Lung (tissue), 16 donors: ENCODE measurements around the gene SYNC. TPM values are rescaled to one million over a fixed set of nuclear protein-coding genes. Genes with fewer than 3 reads are reported as not detected.

Source experiments
- ATAC-seq: fragments of 200-7000 bp; cut with Tn5 transposase; one replicate; pipeline ENCODE4 v1.9.1; 2020; ENCODE audit warnings: moderate number of reproducible peaks; ENCODE audit not compliant: insufficient read depth, low FRiP score
- DNase-seq, 3 donors: peaks; one replicate each; pipeline ENCODE4 v3.0.0-alpha.2; 2013 to 2017
- H3K27ac ChIP-seq, 2 donors: one replicate each; pipeline ENCODE4 v1.5.1; 2013; ENCODE audit warnings: mild to moderate bottlenecking in 2 of 2, moderate library complexity in 2 of 2, control low read depth in 1 of 2, inconsistent platforms in 1 of 2, low read depth in 1 of 2, low read length in 1 of 2
- H3K27me3 ChIP-seq, 3 donors: one replicate each; pipeline ENCODE4 v1.5.1; 2013; ENCODE audit warnings: low read length in 2 of 3; ENCODE audit not compliant: control insufficient read depth in 3 of 3, insufficient read depth in 3 of 3
- H3K36me3 ChIP-seq, 4 donors: one replicate each; pipeline ENCODE4 v1.5.1; 2013; ENCODE audit warnings: low read length in 4 of 4, mild to moderate bottlenecking in 1 of 4, moderate library complexity in 1 of 4; ENCODE audit not compliant: control insufficient read depth in 4 of 4, insufficient read depth in 4 of 4
- H3K4me1 ChIP-seq, 5 donors: one replicate each; pipeline ENCODE4 v1.5.1; 2013; ENCODE audit warnings: low read length in 5 of 5, mild to moderate bottlenecking in 2 of 5, moderate library complexity in 1 of 5; ENCODE audit not compliant: control insufficient read depth in 5 of 5, insufficient read depth in 5 of 5
- H3K4me3 ChIP-seq: one replicate; pipeline ENCODE4 v1.5.1; 2013; ENCODE audit warnings: mild to moderate bottlenecking, control low read depth, moderate library complexity
- H3K9ac ChIP-seq, 2 donors: one replicate each; pipeline ENCODE4 v1.5.1; 2013; ENCODE audit warnings: low read length in 2 of 2, control low read depth in 1 of 2; ENCODE audit not compliant: insufficient read depth in 1 of 2
- H3K9me3 ChIP-seq, 4 donors: one replicate each; pipeline ENCODE4 v1.5.1; 2013; ENCODE audit warnings: low read length in 3 of 4, mild to moderate bottlenecking in 1 of 4, moderate library complexity in 1 of 4; ENCODE audit not compliant: control insufficient read depth in 4 of 4, insufficient read depth in 3 of 4
- WGBS, 2 donors: extraction: QIAGEN DNeasy Blood & Tissue Kit; methylation state at CpG; one replicate each; pipeline ENCODE4 v1.1.7; 2013; 5-methylcytosine and 5-hydroxymethylcytosine counted together
- long read RNA-seq, 5 donors: transcript quantifications; one replicate each; lab custom pipeline, GENCODE V29; 2026
- polyA plus RNA-seq, 2 donors: library from polyadenylated mRNA; stranded (reverse); fragments of 200-250 nt; gene quantifications; one replicate each; pipeline ENCODE4 v1.2.1, GENCODE V29; 2013
- total RNA-seq, 2 donors: library from RNA; depleted of rRNA in 1 of 2; stranded (reverse); fragments of >200 nt in 1 of 2; gene quantifications; one replicate each; pipeline ENCODE4 v1.2.1, GENCODE V29; 2014 to 2021
- TF ChIP-seq, protein P1 (sequence below): IDR thresholded peaks from 2 replicates; pipeline ENCODE4 v1.5.1; 2012; ENCODE audit warnings: mild to moderate bottlenecking; ENCODE audit errors: control extremely low read depth, extremely low read depth
- donor health status: control.
- donor health status: control.
- donor health status: Bipolar disorder and iron deficiency.
- donor health status: healthy.
- donor health status: DM: yes; HTN: yes; CAD: no.

The SYNC gene
- total RNA-seq = 10 to 100 TPM in 1 of 2 donors, 1 to 10 TPM in 1; 6.0 to 15.4 TPM
- 1 to 10 TPM; 2.0 to 5.4 TPM for polyA plus RNA-seq
- long read RNA-seq, donor 1, partial matches to known transcripts = 0 of 2 reads
- long read RNA-seq, donor 1, other reads (novel, unspliced or antisense) = 0 of 2 reads
- long read RNA-seq, donor 2 = 0 reads
- long read RNA-seq, donor 3, partial matches to known transcripts = 5 of 6 reads
- long read RNA-seq, donor 3, other reads (novel, unspliced or antisense) = 0 of 6 reads
- long read RNA-seq, donor 4 = 0 reads
- long read RNA-seq, donor 5, partial matches to known transcripts = 0 of 2 reads
- long read RNA-seq, donor 5, other reads (novel, unspliced or antisense) = 0 of 2 reads

DNA sequence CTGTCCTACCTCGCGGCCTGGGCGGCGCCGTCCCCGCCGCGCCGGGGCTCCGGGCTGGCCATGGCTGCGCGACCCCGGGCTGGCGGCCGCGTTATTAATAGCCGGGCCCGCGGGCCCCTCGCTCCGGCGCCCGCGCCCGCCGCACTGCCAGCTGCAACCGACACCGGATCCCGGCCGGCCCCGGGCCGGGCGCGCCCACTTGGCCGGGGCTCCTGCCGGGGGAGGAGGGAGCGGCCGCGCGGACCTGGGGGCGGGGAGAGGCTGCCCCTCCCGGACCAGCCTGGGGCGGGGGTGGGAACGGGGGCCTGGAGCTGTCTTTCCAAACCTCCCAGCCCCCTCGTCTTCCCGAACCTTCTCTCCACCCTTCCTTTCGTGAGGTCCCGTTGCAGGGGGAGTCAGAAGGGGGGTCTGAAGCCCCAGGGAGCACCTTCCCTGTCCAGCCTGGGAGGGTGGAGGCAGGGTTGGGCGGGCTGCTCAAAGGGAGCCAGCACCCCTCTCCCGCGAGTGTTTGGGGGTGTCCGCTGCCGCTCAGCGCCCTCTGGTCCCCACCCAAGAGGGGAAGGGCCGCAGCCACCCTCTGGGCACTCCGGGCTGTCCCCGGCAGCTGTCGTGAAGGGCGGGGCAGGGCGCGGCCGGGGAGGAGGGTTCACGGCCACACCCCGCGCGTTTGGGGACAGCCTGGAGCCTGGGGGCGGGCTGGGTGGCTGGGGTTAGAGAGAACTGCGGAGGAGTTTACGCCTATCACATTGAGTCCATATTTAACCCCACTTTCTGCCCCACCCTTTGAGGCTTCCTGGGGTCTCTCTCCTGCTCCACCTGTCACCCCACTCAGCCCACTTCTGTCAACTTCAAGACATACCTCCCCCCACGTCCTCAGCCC, at the start of gene SYNC:
Gene SYNC (minus strand): TSS at position 172 of the 880 bp plus-strand sequence. CDS start 110 bp downstream, at position 62.
- Histone ChIP-seq H3K36me3 (no peaks in the 10 kb centered on the region), H3K9ac (peak within 1 kb of the TSS; percentile 17 to 46), H3K27me3 (no peaks in the 10 kb centered on the region), H3K4me3 (peak within 1 kb of the TSS; percentile 54), H3K27ac (peak within 1 kb of the TSS; percentile 76 to 84), H3K4me1 (peaks cover 0 to 26% (median 15%) of the 10 kb centered on the region in 5 donors), H3K9me3 (no peaks in the 10 kb centered on the region)
- peak; percentile 37 to 58 (median 50) for DNase-seq
- ATAC-seq = peak; percentile 74
- TF ChIP-seq, protein P1, sequence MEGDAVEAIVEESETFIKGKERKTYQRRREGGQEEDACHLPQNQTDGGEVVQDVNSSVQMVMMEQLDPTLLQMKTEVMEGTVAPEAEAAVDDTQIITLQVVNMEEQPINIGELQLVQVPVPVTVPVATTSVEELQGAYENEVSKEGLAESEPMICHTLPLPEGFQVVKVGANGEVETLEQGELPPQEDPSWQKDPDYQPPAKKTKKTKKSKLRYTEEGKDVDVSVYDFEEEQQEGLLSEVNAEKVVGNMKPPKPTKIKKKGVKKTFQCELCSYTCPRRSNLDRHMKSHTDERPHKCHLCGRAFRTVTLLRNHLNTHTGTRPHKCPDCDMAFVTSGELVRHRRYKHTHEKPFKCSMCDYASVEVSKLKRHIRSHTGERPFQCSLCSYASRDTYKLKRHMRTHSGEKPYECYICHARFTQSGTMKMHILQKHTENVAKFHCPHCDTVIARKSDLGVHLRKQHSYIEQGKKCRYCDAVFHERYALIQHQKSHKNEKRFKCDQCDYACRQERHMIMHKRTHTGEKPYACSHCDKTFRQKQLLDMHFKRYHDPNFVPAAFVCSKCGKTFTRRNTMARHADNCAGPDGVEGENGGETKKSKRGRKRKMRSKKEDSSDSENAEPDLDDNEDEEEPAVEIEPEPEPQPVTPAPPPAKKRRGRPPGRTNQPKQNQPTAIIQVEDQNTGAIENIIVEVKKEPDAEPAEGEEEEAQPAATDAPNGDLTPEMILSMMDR = no peak
- WGBS, 2 donors = 1% methylated on average over 34 to 70 of the region's 70 CpGs

DNA sequence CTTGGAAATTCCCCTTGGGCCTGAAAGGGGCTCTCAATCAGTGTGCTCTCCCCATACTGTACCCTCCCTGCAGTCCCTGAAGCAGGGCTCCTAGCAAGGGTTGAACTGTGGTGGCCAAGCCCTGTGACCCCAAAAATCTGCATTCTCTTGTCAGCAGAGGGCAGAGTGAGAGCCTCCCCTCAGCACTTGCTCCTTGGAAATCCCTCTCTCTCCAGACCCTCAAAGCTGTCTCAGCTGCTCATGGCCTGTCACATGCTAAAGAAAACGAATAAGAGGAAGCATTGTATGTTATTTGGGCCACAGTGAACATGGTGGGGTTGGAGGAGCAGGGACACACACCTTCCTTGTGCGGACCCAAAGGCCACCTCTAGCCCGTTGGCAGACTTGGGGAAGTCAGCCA, 47.2 kb upstream of the SYNC start:
- Histone ChIP-seq H3K4me1 (peaks cover 0 to 11% (median 7%) of the 10 kb centered on the region in 5 donors), H3K4me3 (no peak overlapping the region), H3K27ac (no peak overlapping the region), H3K9ac (no peak overlapping the region), H3K36me3 (no peaks in the 10 kb centered on the region), H3K9me3 (peaks cover 0 to 3% (median 0%) of the 10 kb centered on the region in 4 donors), H3K27me3 (no peaks in the 10 kb centered on the region)
- WGBS, 2 donors = 59 to 66% methylated on average over 3 of the region's 3 CpGs
- TF ChIP-seq, protein P1 = no peak
- DNase-seq (no peak), ATAC-seq (no peak)

DNA sequence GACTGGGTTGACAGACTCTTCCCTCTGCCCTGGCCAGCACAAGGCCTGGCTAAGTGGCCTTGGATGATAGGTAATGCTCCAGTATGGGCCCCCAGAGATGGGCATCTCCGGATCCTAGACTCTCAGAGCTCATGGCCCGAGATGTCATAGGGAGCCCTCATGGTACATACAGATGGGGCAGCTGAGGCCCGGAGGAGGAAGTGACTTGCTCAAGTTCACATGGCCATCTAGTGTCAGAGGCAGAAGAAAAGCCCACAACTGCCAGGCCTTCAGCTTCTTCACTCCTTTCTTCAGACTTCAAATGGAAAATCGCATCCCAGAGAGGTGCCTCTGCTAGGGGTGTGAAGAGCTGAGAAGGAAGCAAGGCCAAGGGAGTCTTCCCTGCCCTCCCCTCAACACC, 46.8 kb upstream of the SYNC start:
- no peaks in the 10 kb centered on the region for H3K36me3 ChIP-seq
- TF ChIP-seq, protein P1 = no peak
- H3K9me3 ChIP-seq = peaks cover 0 to 2% (median 0%) of the 10 kb centered on the region in 4 donors
- ATAC-seq (no peak), DNase-seq (no peak)
- no peaks in the 10 kb centered on the region for H3K27me3 ChIP-seq
- no peak overlapping the region for H3K9ac ChIP-seq
- 85 to 93% methylated on average over 4 of the region's 4 CpGs for WGBS, 2 donors
- H3K27ac ChIP-seq = no peak overlapping the region
- no peak overlapping the region for H3K4me3 ChIP-seq
- peaks cover 0 to 10% (median 5%) of the 10 kb centered on the region in 5 donors for H3K4me1 ChIP-seq
